OCI-LY3 (cell line): ENCODE measurements around the gene SNAP47.

ENCODE experiments used
- CTCF ChIP-seq: fragments of 200-600, 300-600 bp; sonication (generic); IDR thresholded peaks from 2 replicates; pipeline ENCODE4 v1.5.1; 2014; ENCODE audit warnings: antibody characterized with exemption, low read length, low read depth
- EZH2phosphoT487 ChIP-seq: fragments of 200-600 bp; shearing (Covaris generic); IDR thresholded peaks from 2 replicates; pipeline ENCODE4 v1.6.1; 2018; ENCODE audit warnings: antibody characterized with exemption, mixed run types, low read depth

- TF ChIP-seq EZH2phosphoT487 (no peak), CTCF (no peak)
These were observed 28.2 kb downstream of the SNAP47 start for GRCh38 chr1:227763246-227764018.
